ENCODE data around the gene CELA2B. TPM values are rescaled to one million over a fixed set of nuclear protein-coding genes. Genes with fewer than 3 reads are reported as not detected.

The CELA2B gene
- total and polyA plus RNA-seq, 9 of the 15 experiments (the other 6 are each of a cell fraction or from before 2014, with no cell fraction given), result 0.25 to 2.1 (median 0.38) TPM; not detected in 5

DNA sequence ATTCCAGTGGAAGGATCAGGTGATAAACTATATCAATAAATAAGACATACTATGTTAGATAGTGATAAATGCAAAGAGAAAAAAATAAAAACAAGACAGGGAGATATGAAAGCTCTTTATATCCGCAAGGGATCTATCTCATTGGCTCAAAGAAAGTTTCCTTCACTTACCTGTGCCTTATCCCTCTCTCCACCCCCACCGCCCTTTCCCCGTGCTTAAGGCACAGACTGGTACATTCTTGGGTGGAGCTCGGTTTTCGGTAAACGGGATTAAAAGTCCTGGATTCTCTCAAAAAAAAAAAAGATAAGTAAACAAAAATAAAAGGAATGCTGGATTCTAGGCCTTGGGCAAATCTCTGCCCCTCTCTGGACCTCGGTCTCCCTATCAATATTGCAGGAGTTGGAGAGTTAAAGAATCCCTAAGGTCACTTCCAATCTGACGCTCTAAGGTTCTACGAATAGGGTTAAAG is 50.2 kb downstream of the CELA2B start:
- Histone ChIP-seq H3K4me1 (replicated peaks in 1 of 2; ENCODE audit: control insufficient read depth in 2 of 2, insufficient read depth in 2 of 2, low read length in 2 of 2) (peaks cover 7 to 31% of the 10 kb centered on the region in 2 experiments; a peak in 4 of 5 replicates), H3K27ac (ENCODE audit: extremely low read depth, low read depth, low read length) (no peak overlapping the region), H3K4me3 (peak overlapping the region; percentile 77), H3K9me3 (replicated peaks; ENCODE audit: control insufficient read depth, insufficient read depth, low read depth, low read length) (no peaks in the 10 kb centered on the region), H3K79me2 (ENCODE audit: control insufficient read depth, insufficient read depth, low read length) (peaks cover 56% of the 10 kb centered on the region), H3K9me1 (ENCODE audit: control insufficient read depth, insufficient read depth, low read length) (no peaks in the 10 kb centered on the region), H3K36me3 (ENCODE audit: control insufficient read depth, insufficient read depth, low read length) (peaks cover 24% of the 10 kb centered on the region), H3K27me3 (ENCODE audit: control insufficient read depth in 2 of 2, insufficient read depth in 2 of 2, low read length in 2 of 2) (no peaks in the 10 kb centered on the region), H3K9ac (ENCODE audit: insufficient read depth in 1 of 2, low read depth in 2 of 2, low read length in 2 of 2) (peak overlapping the region in 1 of 2 experiments; percentile 41; a peak in 1 of 4 replicates), H4K20me1 (replicated peaks; ENCODE audit: control insufficient read depth, insufficient read depth, low read length) (no peaks in the 10 kb centered on the region), H2AFZ (ENCODE audit: low read depth, low read length) (peak overlapping the region; percentile 63), H3K4me2 (ENCODE audit: insufficient read depth, low read length) (peak overlapping the region; percentile 88)
- BruUV-seq (replicated peaks), result no TSS peak
- intact Hi-C loops (cut with micrococcal nuclease) (loop anchor here (2.0 to 10.0 kb wide), 3 partner anchors 17 to 309 kb away; partner anchors contain the start of gene DDI2), in situ Hi-C loops (cut with MboI) (no loop called here)
- ATAC-seq (no peak), FAIRE-seq (no peak), DNase-seq (ENCODE audit: extremely low read depth in 1 of 4, low spot score in 3 of 4) (no peak)
- 5% methylated on average over 9 of the region's 9 CpGs for WGBS (ENCODE audit: insufficient coverage, low coverage, missing lambda C conversion rate)
- TF ChIP-seq HMG20B (CRISPR knock-in tag; IDR thresholded peaks at IDR 0.05) (no peak), BACH1 (tag; IDR thresholded peaks at IDR 0.05) (0 out of 2 replicates have a peak, but pooled peaks have one; percentile 19), KDM1A (IDR thresholded peaks at IDR 0.05) (peak in 1 of 2 experiments; percentile 6; a peak in 2 of 4 replicates), PHF21A (IDR thresholded peaks at IDR 0.05; ENCODE audit: borderline replicate concordance, low read depth) (peak; percentile 40; the same call in 1 of the 2 replicates), ARID2 (IDR thresholded peaks at IDR 0.05) (0 out of 2 replicates have a peak, but pooled peaks have one; percentile 14), RBM39 (optimal IDR thresholded peaks at IDR 0.05; ENCODE audit: low read depth, low read length) (no peak), TOE1 (IDR thresholded peaks at IDR 0.05; ENCODE audit: borderline replicate concordance) (no peak), TOE1 (CRISPR knock-in tag; IDR thresholded peaks at IDR 0.05; ENCODE audit: borderline replicate concordance, low read depth) (no peak)
- TF ChIP-seq, protein P1, sequence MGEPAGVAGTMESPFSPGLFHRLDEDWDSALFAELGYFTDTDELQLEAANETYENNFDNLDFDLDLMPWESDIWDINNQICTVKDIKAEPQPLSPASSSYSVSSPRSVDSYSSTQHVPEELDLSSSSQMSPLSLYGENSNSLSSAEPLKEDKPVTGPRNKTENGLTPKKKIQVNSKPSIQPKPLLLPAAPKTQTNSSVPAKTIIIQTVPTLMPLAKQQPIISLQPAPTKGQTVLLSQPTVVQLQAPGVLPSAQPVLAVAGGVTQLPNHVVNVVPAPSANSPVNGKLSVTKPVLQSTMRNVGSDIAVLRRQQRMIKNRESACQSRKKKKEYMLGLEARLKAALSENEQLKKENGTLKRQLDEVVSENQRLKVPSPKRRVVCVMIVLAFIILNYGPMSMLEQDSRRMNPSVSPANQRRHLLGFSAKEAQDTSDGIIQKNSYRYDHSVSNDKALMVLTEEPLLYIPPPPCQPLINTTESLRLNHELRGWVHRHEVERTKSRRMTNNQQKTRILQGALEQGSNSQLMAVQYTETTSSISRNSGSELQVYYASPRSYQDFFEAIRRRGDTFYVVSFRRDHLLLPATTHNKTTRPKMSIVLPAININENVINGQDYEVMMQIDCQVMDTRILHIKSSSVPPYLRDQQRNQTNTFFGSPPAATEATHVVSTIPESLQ (CRISPR knock-in tag; IDR thresholded peaks at IDR 0.05), result peak; percentile 54; the same call in 1 of the 2 replicates
- TF ChIP-seq, protein P2, sequence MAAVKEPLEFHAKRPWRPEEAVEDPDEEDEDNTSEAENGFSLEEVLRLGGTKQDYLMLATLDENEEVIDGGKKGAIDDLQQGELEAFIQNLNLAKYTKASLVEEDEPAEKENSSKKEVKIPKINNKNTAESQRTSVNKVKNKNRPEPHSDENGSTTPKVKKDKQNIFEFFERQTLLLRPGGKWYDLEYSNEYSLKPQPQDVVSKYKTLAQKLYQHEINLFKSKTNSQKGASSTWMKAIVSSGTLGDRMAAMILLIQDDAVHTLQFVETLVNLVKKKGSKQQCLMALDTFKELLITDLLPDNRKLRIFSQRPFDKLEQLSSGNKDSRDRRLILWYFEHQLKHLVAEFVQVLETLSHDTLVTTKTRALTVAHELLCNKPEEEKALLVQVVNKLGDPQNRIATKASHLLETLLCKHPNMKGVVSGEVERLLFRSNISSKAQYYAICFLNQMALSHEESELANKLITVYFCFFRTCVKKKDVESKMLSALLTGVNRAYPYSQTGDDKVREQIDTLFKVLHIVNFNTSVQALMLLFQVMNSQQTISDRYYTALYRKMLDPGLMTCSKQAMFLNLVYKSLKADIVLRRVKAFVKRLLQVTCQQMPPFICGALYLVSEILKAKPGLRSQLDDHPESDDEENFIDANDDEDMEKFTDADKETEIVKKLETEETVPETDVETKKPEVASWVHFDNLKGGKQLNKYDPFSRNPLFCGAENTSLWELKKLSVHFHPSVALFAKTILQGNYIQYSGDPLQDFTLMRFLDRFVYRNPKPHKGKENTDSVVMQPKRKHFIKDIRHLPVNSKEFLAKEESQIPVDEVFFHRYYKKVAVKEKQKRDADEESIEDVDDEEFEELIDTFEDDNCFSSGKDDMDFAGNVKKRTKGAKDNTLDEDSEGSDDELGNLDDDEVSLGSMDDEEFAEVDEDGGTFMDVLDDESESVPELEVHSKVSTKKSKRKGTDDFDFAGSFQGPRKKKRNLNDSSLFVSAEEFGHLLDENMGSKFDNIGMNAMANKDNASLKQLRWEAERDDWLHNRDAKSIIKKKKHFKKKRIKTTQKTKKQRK (IDR thresholded peaks at IDR 0.05; ENCODE audit: borderline replicate concordance, low read depth, low read length), result no peak
- POLR2A ChIA-PET, result interaction anchor here (0.6 to 1.4 kb wide), 3 partner anchors 9 to 198 kb away, joined by 3 to 7 read pairs (median 5); no protein-coding TSS in a partner anchor
- CTCF ChIA-PET (ENCODE audit: low intra/inter-chr PET ratio), result interaction anchor here (0.6 kb wide), 1 partner anchor 71 kb away, joined by 3 read pairs; no protein-coding TSS in a partner anchor
